H1 (cell line): ENCODE results near the gene MYRF. TPM values are rescaled to one million over a fixed set of nuclear protein-coding genes. Genes with fewer than 3 reads are reported as not detected.

ENCODE experiments used
- CEBPB ChIP-seq: IDR thresholded peaks from 2 replicates; pipeline ENCODE4 v1.6.1; 2012; ENCODE audit warnings: low read depth, low read length
- CHD1 ChIP-seq: IDR thresholded peaks from 2 replicates; pipeline ENCODE4 v1.6.1; 2012; ENCODE audit warnings: low read depth, low read length, improper control_type of control experiment
- CTBP2 ChIP-seq: IDR thresholded peaks from 2 replicates; pipeline ENCODE4 v1.7.0; 2011; ENCODE audit warnings: borderline replicate concordance, mild to moderate bottlenecking, moderate library complexity, mixed read lengths, low read length; ENCODE audit not compliant: insufficient read depth, insufficient read length
- EP300 ChIP-seq, 2 experiments: IDR thresholded peaks; 1 replicate in 1 of 2; 2 replicates in 1 of 2; pipeline ENCODE4 v1.6.1; 2011 to 2012; ENCODE audit warnings: low read depth in 2 of 2, low read length in 2 of 2, mild to moderate bottlenecking in 2 of 2, borderline replicate concordance in 1 of 2, inconsistent platforms in 1 of 2, moderate library complexity in 1 of 2
- HDAC2 ChIP-seq, 2 experiments: fragments of 300-600 bp in 1 of 2; sonication (generic) in 1 of 2; IDR thresholded peaks; 2 replicates each; pipeline ENCODE4 v1.6.1; 2011 to 2012; ENCODE audit warnings: low read depth in 2 of 2, low read length in 2 of 2, mild to moderate bottlenecking in 2 of 2, moderate library complexity in 2 of 2, borderline replicate concordance in 1 of 2, inconsistent platforms in 1 of 2
- NRF1 ChIP-seq: IDR thresholded peaks from 2 replicates; pipeline ENCODE4 v1.6.1; 2011; ENCODE audit warnings: mild to moderate bottlenecking, low read depth, low read length, improper control_type of control experiment
- POU5F1 ChIP-seq: IDR thresholded peaks from 2 replicates; pipeline ENCODE4 v1.6.1; 2011; ENCODE audit warnings: low read depth, mild to moderate bottlenecking, low read length, moderate library complexity
- RAD21 ChIP-seq, 2 experiments: IDR thresholded peaks in 1 of 2; conservative IDR thresholded peaks in 1 of 2; 2 replicates each; pipeline ENCODE4 v1.6.1; 2011; ENCODE audit warnings: low read depth in 2 of 2, low read length in 2 of 2, improper control_type of control experiment in 1 of 2, inconsistent platforms in 1 of 2, mild to moderate bottlenecking in 1 of 2, moderate library complexity in 1 of 2
- RBBP5 ChIP-seq: IDR thresholded peaks from 2 replicates; pipeline ENCODE4 v1.7.1; 2012; ENCODE audit warnings: low read depth, mild to moderate bottlenecking, inconsistent platforms, low read length, moderate library complexity, borderline replicate concordance
- SUZ12 ChIP-seq: fragments of 200-600 bp; sonication (generic); IDR thresholded peaks from 2 replicates; pipeline ENCODE4 v1.6.1; 2012; ENCODE audit warnings: mild to moderate bottlenecking, inconsistent platforms, low read length, moderate library complexity, mixed read lengths
- polyA plus RNA-seq, 7 experiments: library from polyadenylated mRNA; depleted of rRNA in 3 of 7; stranded (reverse) in 5 of 7; unstranded in 2 of 7; fragments of >200 nt in 5 of 7; fragments of 200-250 nt in 2 of 7; gene quantifications; 1 replicate in 5 of 7; 2 replicates in 1 of 7; 4 replicates in 1 of 7; pipeline versions ENCODE4 v1.2.1 to v1.2.3, GENCODE V29; 2011 to 2013; ENCODE audit warnings: missing spikeins in 2 of 7, mixed read lengths in 2 of 7
- total RNA-seq: library from RNA; stranded (reverse); fragmentation: NEBNext Ultra II Directional; extraction: Animal tissue kit (Norgen Biotek cat#: 25700); gene quantifications from 2 replicates; pipeline ENCODE4 v1.2.1, GENCODE V29; 2021

MYRF gene
- total and polyA plus RNA-seq, 2 of the 8 experiments (the other 6 are each of a cell fraction or from before 2014, with no cell fraction given): 6.0 to 6.1 TPM

DNA sequence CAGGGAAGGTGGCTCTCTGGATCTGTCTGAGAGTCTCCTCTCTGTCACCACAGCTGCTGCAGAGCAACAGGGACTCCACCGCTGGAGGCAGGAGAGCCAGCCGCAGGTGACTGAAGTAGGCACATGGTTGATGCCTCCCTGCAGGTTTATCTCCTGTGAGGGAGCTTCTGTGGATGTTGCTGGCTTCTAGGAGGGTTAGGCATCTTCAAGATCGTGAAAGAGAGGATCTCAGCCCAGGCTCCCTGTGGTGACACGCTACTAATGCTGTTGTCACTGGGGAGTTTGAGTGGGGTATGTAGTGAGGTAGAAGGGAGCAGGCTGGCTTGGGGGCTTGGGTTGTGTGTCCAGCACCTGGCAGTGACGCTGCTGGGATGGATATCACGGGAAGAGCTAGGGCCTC lies 38.1 kb upstream of the MYRF start (continued):
- TF ChIP-seq CTBP2 (no peak), NRF1 (no peak), EP300 (IDR thresholded peaks at IDR 0.05; ENCODE audit: borderline replicate concordance in 1 of 2, low read depth in 2 of 2, low read length in 2 of 2) (no peak), CHD1 (no peak), CEBPB (no peak), HDAC2 (IDR thresholded peaks at IDR 0.05; ENCODE audit: borderline replicate concordance in 1 of 2, low read depth in 2 of 2, low read length in 2 of 2) (no peak), SUZ12 (no peak), POU5F1 (no peak), RAD21 (IDR thresholded peaks at IDR 0.05 in 1 of 2, conservative IDR thresholded peaks at IDR 0.05 in 1 of 2; ENCODE audit: low read depth in 2 of 2, low read length in 2 of 2) (no peak), RBBP5 (no peak)
